Measurements from ENCODE around the gene ATP6V1A.
"Not testable (repeated sequence)": the region's sequence is repeated elsewhere in the genome, so short reads cannot be mapped to it uniquely, and the experiment has no call there.

Gene ATP6V1A

GRCh38 chr3:113828600-113828999 lies 81.8 kb downstream of the ATP6V1A start:
- DNase-seq (ENCODE audit: low read depth in 2 of 2) = no peak

- DNase-seq (ENCODE audit: low read depth in 2 of 2) = no peak
Measured at GRCh38 chr3:113829576-113830354, 82.9 kb downstream of the ATP6V1A start.

- DNase-seq (ENCODE audit: low read depth in 2 of 2) = no peak
Measured at GRCh38 chr3:113831103-113831355, 84.2 kb downstream of the ATP6V1A start.

GRCh38 chr3:113832477-113833164 lies 85.8 kb downstream of the ATP6V1A start:
- no peak for DNase-seq (ENCODE audit: low read depth in 2 of 2)

GRCh38 chr3:113834983-113835382 lies 88.1 kb downstream of the ATP6V1A start:
- no peak for DNase-seq (ENCODE audit: low read depth in 2 of 2)

- DNase-seq (ENCODE audit: low read depth in 2 of 2) = peak; percentile 59 to 77
Measured at GRCh38 chr3:113838631-113839209, 91.9 kb downstream of the ATP6V1A start, which contains the start of gene GRAMD1C. Gene GRAMD1C, plus strand, starts transcription at chr3:113838788. Its CDS starts 122 bp downstream, at chr3:113838910.

- DNase-seq (ENCODE audit: low read depth in 2 of 2) = no peak
Measured at GRCh38 chr3:113839551-113839950, 92.7 kb downstream of the ATP6V1A start.

- DNase-seq (ENCODE audit: low read depth in 2 of 2) = no peak
Measured at GRCh38 chr3:113844622-113845222, 97.9 kb downstream of the ATP6V1A start.

- DNase-seq (ENCODE audit: low read depth in 2 of 2) = no peak
Measured at GRCh38 chr3:113847247-113847646, 100.4 kb downstream of the ATP6V1A start.

GRCh38 chr3:113847664-113848461 lies 101.0 kb downstream of the ATP6V1A start:
- no peak for DNase-seq (ENCODE audit: low read depth in 2 of 2)

GRCh38 chr3:113849071-113849470 lies 102.2 kb downstream of the ATP6V1A start:
- not testable (repeated sequence) for DNase-seq (ENCODE audit: low read depth in 2 of 2)

GRCh38 chr3:113849841-113850240 lies 103.0 kb downstream of the ATP6V1A start:
- not testable (repeated sequence) for DNase-seq (ENCODE audit: low read depth in 2 of 2)

- not testable (repeated sequence) for DNase-seq (ENCODE audit: low read depth in 2 of 2)
Measured at GRCh38 chr3:113850391-113850790, 103.6 kb downstream of the ATP6V1A start.

GRCh38 chr3:113852506-113852905 lies 105.7 kb downstream of the ATP6V1A start:
- DNase-seq (ENCODE audit: low read depth in 2 of 2) = no peak
